Measurements from ENCODE around the gene ADAMTS9.

ADAMTS9 gene, protein sequence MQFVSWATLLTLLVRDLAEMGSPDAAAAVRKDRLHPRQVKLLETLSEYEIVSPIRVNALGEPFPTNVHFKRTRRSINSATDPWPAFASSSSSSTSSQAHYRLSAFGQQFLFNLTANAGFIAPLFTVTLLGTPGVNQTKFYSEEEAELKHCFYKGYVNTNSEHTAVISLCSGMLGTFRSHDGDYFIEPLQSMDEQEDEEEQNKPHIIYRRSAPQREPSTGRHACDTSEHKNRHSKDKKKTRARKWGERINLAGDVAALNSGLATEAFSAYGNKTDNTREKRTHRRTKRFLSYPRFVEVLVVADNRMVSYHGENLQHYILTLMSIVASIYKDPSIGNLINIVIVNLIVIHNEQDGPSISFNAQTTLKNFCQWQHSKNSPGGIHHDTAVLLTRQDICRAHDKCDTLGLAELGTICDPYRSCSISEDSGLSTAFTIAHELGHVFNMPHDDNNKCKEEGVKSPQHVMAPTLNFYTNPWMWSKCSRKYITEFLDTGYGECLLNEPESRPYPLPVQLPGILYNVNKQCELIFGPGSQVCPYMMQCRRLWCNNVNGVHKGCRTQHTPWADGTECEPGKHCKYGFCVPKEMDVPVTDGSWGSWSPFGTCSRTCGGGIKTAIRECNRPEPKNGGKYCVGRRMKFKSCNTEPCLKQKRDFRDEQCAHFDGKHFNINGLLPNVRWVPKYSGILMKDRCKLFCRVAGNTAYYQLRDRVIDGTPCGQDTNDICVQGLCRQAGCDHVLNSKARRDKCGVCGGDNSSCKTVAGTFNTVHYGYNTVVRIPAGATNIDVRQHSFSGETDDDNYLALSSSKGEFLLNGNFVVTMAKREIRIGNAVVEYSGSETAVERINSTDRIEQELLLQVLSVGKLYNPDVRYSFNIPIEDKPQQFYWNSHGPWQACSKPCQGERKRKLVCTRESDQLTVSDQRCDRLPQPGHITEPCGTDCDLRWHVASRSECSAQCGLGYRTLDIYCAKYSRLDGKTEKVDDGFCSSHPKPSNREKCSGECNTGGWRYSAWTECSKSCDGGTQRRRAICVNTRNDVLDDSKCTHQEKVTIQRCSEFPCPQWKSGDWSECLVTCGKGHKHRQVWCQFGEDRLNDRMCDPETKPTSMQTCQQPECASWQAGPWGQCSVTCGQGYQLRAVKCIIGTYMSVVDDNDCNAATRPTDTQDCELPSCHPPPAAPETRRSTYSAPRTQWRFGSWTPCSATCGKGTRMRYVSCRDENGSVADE (N-terminal part only)

DNA sequence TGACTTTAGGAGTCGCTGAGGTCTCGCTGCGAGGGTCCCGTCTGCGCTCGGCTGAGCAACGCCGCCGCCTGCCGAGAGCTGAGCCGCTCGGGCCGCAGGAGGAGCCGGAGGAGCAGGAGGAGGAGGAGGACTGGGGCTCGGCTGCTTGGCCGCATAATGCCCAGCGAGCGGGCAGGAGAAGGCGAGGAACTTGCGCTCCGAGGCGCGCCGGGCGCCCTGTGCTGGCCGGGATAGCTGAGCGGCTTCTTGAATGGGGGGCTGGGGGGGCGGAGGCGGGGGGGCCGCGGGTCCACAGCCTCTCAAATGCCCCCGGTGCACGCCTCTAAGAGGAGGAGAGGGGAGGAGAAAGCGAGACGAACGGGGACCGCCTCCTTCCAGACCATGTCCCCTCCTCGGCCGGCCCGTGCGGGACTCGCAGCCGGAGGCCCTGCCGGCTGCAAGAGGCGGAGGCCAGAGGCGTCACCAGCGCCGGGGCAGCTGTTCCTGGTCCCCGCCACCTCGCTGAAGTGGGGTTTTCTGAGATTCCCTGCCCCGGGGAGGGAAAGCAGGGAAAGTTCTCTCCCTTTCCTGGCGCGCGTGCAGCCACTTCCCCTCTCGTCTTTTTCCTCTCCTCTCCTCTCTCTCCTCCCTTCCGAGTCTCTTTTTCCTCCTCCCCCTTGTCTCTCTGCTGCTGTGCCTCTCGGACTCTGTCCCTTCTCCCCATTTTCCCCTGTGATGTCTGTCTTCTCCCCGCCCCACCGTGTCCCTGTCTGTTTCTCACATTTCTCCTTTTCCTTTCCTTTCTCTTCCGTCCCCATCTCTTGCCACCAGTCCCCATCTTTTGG is at the start of gene ADAMTS9:
TSS of gene ADAMTS9 (minus strand) at position 220 of the 824 bp plus-strand sequence. CDS start 343 bp downstream, outside the sequence.
- DNase-seq (ENCODE audit: low read depth in 3 of 3), result no peak

DNA sequence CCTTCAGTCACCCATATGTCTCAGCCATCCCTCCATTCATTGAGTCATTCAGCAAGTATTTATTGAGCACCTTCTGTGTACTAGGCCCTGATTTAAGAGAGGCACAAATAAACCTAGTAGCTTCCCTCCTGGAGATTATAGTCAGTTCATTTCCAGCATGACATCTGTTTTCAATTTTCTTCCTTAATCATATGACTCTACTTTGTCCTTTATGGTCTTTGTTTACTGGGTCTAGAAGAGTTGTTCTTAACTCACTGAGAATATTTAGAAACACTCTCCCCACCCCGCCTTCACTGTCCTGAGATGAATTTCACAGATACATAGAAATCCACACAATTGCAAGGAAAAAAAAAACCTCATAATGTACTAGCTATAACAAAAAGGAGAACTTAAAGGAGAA is 44.8 kb upstream of the ADAMTS9 start:
- no peak for DNase-seq (ENCODE audit: low read depth in 3 of 3)

DNA sequence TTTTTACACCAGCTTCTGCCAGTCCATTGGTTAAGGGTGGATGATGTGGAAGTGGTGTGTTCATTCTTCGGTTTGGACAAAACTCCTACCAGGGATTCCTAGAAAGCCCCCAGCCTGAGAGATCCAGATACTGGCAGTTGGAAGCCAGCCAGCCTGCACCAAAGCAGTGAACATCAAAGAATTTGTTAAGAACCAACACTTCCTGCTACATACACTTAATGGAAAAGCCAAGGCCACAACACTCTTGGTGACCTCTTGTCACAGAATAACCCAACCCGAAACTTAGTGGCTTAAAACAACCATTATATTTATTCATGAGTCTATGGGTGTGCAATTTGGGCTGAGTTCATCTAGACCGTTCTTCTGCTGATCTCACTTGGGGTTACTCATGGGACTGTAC is 42.9 kb upstream of the ADAMTS9 start:
- no peak for DNase-seq (ENCODE audit: low read depth in 3 of 3)

DNA sequence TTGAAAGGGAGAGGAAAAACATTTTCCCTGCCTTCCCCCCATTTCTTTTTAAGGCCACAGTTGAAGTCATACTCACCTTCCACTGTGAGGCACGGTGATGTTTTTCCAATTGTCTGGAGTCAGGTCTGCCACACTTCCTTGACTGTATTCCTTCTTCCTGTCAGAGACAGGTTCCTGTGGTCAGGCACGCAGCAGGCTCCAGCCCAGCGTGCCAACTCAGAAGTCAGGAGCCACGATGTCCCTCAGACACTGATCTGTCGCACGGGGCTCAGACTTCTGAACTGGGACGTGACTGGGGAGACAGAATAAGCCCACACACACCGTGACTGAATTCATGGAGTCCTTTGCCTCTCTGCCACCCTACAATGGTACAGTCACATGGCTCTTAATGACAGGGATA is 41.2 kb upstream of the ADAMTS9 start:
- DNase-seq (ENCODE audit: low read depth in 3 of 3), result no peak

DNA sequence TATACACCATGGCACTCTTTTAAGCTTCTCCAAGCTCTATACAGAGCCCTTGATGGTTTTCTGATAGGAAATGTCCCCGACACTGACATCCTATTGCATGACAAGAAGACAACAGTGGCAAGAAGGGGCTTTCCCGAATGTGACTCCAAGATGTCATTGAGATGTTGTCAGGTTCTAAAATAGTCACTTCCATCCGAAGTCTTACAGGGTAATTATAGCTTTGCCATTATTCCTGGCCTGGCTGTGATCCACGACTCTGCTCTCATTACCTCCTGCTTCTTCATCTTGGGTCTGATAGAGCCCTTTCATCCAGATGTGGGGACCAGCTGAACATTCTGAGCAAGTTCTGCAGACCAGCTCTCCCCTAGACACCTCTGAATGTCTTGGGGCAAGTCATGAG is 40.6 kb upstream of the ADAMTS9 start:
- no peak for DNase-seq (ENCODE audit: low read depth in 3 of 3)

DNA sequence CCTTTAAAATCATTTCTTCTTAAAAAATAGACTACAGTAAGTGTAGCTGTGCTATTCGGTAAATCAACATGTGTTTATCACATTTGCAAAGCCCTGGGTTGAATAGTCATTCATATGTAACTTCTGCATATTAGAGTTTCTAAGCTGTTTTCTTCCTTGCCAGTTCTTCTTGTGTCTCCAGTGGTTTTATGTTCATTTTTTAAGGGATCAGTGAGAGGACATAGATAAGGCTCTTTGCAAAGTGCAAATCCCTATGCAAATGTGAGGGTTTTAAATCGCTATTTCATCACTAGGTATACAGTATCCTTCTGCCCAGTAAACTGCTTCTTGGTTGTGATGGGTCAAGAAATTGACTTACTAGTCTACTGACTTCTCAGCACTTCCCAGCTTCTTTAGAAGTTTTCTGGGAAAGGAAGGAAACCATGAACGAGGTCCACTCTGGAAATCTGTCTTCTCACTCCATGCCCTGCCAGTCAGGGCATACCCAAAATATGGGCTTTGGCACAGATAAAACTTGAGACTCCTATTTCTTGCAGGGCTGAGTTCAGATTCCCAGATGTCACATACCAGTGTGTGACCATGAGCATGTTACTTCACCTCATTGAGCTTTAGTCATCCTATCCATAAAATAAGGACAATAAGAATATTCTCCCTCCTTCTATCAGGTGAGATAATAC is 38.8 kb upstream of the ADAMTS9 start:
- no peak for DNase-seq (ENCODE audit: low read depth in 3 of 3)

DNA sequence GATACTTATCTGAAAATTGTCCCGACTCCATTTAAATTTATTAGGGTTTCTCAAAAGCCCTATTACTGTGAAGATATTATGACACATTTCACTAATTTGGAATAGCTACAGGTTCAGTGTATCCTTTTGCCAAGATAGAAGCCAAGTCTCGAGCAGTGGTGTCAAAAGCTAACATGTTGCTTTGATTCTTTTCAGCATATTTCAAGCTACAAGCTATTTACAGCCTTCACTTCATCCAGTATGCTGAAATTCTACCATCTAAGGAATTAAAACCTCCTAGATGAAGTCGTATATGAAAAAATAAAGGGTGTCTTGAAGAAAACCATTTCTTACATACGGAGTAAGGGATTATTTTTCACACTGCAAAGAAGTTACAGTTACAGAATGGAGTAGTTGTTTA is 31.2 kb upstream of the ADAMTS9 start:
- DNase-seq (ENCODE audit: low read depth in 3 of 3), result no peak

DNA sequence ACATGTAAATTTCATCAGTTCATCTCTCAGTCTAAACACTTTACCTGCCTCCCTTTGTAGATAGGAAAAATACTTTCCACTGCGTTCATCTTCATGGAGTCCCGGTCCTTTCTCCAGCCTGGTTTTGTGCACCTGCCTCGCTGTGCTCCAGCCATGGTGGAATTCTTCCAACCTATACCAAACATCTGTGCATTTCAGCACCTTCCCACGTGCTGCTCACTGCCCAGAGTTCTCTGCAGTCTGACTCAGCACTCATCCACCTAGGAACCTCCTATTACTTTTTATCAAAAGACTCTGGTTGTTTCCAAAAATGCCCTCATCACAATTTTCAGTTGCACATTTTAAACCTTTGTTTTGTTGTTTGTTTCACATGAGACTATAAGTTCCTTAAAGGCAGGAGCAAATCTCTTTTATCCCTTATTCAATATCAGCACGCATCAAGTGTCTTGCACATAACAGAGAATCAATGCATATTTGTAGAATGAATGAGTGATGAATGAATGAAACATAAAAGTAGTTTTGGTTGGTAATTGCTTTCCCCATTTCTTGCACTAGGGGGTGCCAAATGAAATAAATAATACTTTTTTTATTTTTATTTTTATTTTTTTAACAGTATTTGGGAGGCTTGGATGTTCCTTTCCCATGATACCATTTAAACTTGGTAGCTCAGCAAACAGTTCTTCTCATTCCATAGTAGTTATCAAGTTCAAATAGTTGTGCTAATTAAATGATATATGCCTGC is 30.2 kb upstream of the ADAMTS9 start:
- DNase-seq (ENCODE audit: low read depth in 3 of 3), result no peak

DNA sequence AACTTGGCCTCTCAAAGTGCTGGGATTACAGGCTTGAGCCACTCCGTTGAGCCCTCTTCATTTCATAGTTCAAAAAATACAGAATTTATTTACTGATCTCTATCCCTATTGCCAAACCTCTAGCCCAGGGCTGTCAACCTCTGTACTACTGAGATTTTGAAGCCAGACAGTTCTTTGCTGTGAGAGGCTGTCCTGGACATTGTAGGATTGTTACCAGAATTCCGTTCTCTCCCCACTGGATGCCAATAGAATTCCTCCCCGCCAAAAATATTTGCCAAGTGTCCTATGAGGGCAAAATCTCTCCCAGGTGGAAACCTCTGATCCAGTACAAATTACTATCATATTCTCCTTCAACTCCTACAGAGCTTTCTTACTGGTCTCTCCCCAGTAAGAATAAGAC is 29.6 kb upstream of the ADAMTS9 start:
- DNase-seq (ENCODE audit: low read depth in 3 of 3), result no peak

DNA sequence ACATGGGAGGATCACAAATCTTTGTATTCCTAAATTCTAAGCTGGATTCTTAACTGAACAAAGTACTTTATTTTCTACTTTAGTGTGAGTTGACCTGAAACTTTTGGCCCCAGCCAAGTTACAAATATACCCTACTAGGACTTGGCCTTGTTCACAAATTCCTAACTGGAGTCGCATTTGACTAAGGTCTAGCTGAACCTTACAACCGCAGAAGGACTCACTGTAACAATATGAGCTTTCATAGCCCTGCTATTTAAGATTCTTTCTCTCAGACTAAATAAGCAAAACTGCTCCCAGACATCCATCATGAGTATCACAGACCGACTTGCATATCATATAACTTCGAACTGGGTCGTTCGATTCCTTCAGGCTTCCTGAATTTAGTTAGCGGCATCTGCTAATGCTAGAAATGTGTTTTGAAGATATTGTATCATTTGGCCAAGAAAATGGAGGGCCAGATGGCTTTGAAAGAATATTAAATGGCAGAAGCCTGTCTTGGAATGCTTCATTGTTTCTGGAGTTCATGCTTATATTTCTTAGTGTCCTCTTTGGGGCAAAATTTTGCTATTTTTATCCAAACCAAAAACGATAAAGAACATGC is 28.4 kb upstream of the ADAMTS9 start:
- no peak for DNase-seq (ENCODE audit: low read depth in 3 of 3)

DNA sequence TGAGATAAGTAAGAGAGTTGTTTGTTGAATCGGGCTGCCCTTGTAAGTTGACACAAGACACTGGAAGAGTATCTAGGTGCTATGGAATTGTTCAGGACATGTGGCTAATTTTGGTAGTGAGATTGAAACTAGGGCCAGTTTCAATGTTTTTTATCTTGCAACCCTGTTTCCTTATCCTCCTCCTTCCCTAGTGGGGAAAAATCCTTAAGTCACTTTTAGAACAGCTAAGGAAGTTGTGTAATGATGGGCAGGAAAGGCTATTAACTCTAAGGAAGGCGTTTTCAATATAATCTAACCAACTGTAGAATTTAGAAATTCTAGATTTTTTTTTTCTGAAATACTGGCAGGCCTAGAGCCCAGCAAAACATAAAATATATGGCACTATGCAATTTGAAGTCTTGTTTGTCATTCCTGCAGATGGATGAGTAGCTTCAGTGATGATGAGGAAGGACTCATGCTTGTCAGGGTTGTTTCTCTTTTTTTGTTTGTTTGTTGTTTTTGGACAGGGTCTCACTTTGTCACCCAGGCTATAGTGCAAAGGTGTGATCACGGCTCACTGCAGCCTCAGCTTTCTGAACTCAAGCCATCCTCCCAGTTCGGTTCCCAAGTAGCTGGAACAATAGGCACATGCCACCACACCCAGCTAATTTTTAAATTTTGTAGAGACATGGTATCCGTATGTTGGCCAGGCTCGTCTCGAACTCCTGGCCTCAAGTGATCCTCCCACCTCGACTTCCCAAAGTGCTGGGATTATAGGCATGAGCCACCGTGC is 27.6 kb upstream of the ADAMTS9 start:
- no peak for DNase-seq (ENCODE audit: low read depth in 3 of 3)

DNA sequence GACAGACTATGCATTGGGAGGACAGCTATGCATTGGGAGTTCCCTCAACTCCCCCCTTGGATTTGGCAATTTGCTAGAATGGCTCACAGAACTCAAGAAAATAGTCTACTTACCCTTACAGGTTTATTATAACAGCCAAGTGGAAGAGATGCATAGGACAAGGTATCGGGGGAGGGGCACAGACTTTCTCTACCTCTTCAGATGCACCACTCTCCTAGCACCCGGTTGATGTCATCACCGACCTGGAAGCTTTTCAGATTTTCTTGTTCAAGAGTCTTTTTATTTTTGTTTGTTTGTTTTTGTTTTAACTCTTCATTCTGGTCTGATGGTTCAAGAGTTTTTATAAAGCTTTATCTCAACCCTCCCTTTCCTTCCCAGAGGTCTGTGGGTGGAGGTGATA is 20.7 kb upstream of the ADAMTS9 start:
- DNase-seq (ENCODE audit: low read depth in 3 of 3), result no peak

DNA sequence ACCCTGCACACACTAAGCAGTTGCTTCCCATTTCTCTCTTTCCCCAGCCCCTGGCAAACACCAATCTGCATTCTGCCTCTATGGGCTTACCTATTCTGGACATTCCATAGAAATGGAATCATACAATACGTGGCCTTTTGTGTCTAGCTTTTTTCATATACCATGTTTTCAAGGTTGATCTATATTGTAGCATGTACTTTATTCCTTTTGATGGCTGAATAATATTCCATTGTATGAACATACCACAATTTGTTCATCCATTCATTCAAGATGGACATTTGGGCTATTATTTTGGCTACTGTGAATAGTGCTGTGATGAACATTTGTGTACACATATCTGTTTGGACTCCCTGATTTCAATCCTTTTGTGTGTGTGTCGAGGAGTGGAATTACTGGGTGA is 18.1 kb upstream of the ADAMTS9 start:
- no peak for DNase-seq (ENCODE audit: low read depth in 3 of 3)

DNA sequence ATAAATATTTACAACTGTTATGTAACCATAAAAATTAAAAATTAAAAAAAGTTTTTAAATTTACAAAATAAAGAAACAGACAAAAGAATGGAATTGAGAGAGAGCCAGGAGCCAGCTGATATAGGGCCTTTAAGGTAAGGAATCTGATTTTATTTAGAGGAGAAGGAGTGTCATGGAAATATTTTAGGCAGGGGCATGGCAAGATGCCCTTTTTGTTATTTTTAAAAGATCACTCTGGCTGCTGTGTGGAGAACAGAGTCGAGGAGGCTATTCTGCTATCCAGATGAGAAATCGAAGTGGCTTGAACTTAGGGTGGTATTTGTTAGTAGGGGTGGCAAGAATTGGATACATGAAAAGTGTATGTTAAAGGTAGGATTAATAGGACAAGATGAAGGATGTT is 9.1 kb upstream of the ADAMTS9 start:
- DNase-seq (ENCODE audit: low read depth in 3 of 3), result no peak

DNA sequence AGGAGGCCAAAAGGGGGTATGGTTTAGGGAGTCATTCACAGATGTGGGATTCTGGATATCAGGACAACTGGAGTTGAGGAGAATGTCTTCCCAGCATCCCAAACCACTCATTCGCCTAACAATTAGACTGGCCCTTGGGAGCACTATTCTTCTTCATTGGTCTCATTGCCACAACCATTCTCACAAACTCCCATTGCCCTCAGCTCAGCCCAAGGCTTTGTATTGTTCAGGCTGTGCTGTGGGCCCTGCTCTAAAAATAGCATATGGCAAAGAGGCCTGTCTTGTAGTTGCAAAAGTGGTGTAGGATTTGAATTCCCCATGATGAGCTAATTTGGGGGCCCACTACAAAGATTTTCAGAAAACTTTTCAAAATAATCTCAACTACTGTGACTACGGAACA is 6.3 kb upstream of the ADAMTS9 start:
- DNase-seq (ENCODE audit: low read depth in 3 of 3), result no peak

DNA sequence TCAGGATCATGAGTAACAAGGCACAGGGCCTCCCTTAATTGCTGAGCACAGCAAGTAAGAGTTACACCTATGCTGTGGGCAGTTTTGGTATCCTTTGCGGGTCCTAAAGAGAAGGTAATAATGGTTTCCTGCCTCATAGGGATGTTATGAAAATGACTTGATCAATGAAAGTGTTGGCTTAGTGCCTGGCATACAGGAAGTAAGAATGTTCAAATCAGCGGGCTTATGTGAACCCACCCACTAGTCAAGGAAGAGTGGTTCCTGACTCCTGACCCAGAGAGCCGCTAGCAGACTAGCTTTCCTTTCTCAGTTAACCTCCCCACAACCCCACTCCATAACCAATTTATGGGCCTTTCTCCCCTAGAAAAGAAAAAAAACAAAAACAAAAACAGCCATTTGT is 5.2 kb upstream of the ADAMTS9 start:
- DNase-seq (ENCODE audit: low read depth in 3 of 3), result no peak

DNA sequence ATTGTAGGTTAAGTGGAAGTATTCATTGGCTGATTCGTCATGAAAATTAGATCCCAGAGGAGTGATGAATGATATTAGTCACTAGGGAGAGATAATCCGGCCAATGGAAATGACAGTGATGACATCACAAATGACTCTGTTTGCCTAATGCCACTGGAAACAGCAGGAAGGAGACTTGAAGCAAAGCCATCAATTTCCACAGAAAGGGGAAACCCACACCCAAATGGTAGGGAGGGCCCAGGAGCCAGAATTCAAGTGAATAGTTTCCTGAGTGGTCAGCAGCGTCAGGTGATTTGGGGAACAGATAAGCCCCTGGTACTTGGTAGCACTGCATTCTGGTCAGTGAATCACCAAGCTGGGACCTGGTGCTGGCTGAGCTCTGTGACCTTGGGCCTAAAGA is 3.3 kb upstream of the ADAMTS9 start:
- DNase-seq (ENCODE audit: low read depth in 3 of 3), result no peak

DNA sequence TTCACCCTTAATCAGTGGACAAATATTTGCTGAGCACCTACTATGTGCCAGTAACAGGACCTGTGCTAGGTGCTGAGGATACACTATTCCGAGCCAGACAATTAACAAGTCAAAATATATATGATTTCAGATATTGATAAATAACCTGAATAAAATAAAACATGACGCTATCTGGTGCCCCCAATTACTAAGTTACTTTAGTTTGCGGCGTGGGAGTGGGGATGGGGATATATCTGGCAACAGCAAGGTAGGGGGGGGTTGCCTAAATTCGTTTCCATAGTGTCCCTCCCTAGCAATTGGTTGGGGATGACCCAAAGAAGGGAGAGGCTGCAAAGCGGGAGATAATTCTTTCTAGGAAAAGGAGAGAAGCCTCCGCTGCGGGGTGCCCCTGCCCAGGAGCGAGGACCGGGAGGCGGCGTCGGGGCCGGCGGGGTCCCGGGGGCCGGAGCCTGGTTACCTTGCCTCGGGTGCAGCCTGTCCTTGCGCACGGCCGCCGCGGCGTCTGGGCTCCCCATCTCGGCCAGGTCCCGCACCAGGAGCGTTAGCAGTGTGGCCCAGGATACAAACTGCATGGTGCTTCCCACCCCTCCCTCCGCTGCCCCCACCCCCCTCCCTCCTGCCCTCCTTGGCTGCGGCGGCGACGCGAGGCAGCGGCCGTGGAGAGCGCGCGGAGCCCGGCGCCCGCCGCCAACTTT is 567 bp downstream of the ADAMTS9 start:
- no peak for DNase-seq (ENCODE audit: low read depth in 3 of 3)

All from stimulated activated CD4-positive, alpha-beta T cell treated with anti-CD3 and anti-CD28 coated beads, TNF-alpha, amount 100 ng/mL, for 4 hours (primary cell).